Transverse colon (tissue), 4 donors: ENCODE data around the gene CDPF1. TPM values are rescaled to one million over a fixed set of nuclear protein-coding genes. Genes with fewer than 3 reads are reported as not detected.

Experiments used
- DNase-seq: peaks from one replicate; pipeline ENCODE4 v3.0.0-alpha.2; 2019
- H3K27ac ChIP-seq, 4 donors: fragments of 200-600 bp; sonication (generic); 2 replicates each; pipeline ENCODE4 v1.5.1; 2016 to 2018; ENCODE audit warnings: inconsistent platforms in 4 of 4
- H3K27me3 ChIP-seq: fragments of 200-600 bp; sonication (generic); 2 replicates; pipeline ENCODE4 v1.5.1; 2017; ENCODE audit warnings: inconsistent platforms
- H3K36me3 ChIP-seq, 4 donors: fragments of 200-600 bp; sonication (generic); 2 replicates each; pipeline ENCODE4 v1.5.1; 2017 to 2019; ENCODE audit warnings: inconsistent platforms in 4 of 4
- H3K4me1 ChIP-seq, 4 donors: fragments of 200-600 bp; sonication (generic); 2 replicates each; pipeline ENCODE4 v1.5.1; 2017 to 2020; ENCODE audit warnings: inconsistent platforms in 4 of 4
- H3K4me3 ChIP-seq, 4 donors: fragments of 200-600 bp; sonication (generic); 1 replicate in 1 of 4; 2 replicates in 3 of 4; pipeline versions ENCODE4 v1.5.1 to v1.6.1; 2017 to 2019; ENCODE audit warnings: inconsistent platforms in 4 of 4
- H3K9me3 ChIP-seq, 2 donors: fragments of 200-600 bp; sonication (generic); 2 replicates each; pipeline ENCODE4 v1.5.1; 2017 to 2019; ENCODE audit warnings: inconsistent platforms in 2 of 2
- EP300 ChIP-seq: sonication (generic); formaldehyde crosslinking; IDR thresholded peaks from one replicate; pipeline ENCODE4 v1.6.1; 2017; ENCODE audit warnings: antibody characterized with exemption, low read depth
- POLR2A ChIP-seq: fragments of 450-650 bp; IDR thresholded peaks from one replicate; pipeline ENCODE4 v1.6.1; 2016; ENCODE audit warnings: antibody characterized with exemption, mild to moderate bottlenecking, moderate library complexity
- POLR2AphosphoS5 ChIP-seq, 3 donors: sonication (generic); formaldehyde crosslinking; IDR thresholded peaks; one replicate each; pipeline ENCODE4 v1.6.1; 2016; ENCODE audit warnings: antibody characterized with exemption in 3 of 3
- WGBS, 2 donors: methylation state at CpG; one replicate each; pipeline ENCODE4 v1.1.5; 2018; ENCODE audit warnings: low coverage in 1 of 2; 5-methylcytosine and 5-hydroxymethylcytosine counted together
- in situ Hi-C, 4 donors: fragments of 200-750 bp; cut with MboI; loops; one replicate each; pipeline versions ENCODE4 v1.15.0 to v1.15.1; 2017; ENCODE audit warnings: low sequenced_read_pairs in 3 of 4, low pct_ligation_motif_present in 1 of 4, low pct_unique_long_range_greater_than_20kb in 1 of 4
- intact Hi-C: fragments of 100-400 bp; cut with DNase I; formaldehyde crosslinking; loops from one replicate; pipeline ENCODE4 v1.15.1; 2023; ENCODE audit warnings: low total_unique reads
- total RNA-seq, 4 donors: library from RNA; depleted of rRNA; stranded (reverse); fragments of >200 nt; gene quantifications; one replicate each; pipeline ENCODE4 v1.1.0, GENCODE V29; 2016
- TF ChIP-seq, protein P1 (sequence below), 5 experiments: fragments of 200-600 bp in 3 of 5; fragments of 450-650 bp in 2 of 5; sonication (generic) in 3 of 5; IDR thresholded peaks; 1 replicate in 2 of 5; 2 replicates in 3 of 5; pipeline ENCODE4 v1.5.1; 2016 to 2017; ENCODE audit warnings: antibody characterized with exemption in 5 of 5, inconsistent platforms in 3 of 5, mild to moderate bottlenecking in 2 of 5, moderate library complexity in 1 of 5

CDPF1 gene
- total RNA-seq, 4 donors from 2014 or later = 8.2 to 11.9 (median 9.0) TPM; not detected in 1

- Histone ChIP-seq H3K27ac (no peak overlapping the region), H3K4me3 (no peak overlapping the region), H3K36me3 (peaks cover 0 to 27% (median 13%) of the 10 kb centered on the region in 4 donors), H3K27me3 (no peaks in the 10 kb centered on the region), H3K4me1 (peaks cover 0 to 5% (median 0%) of the 10 kb centered on the region in 4 donors), H3K9me3 (no peaks in the 10 kb centered on the region)
- in situ Hi-C loops (no loop called here), intact Hi-C loops (no loop called here)
- no peak for DNase-seq
- TF ChIP-seq EP300 = no peak
- TF ChIP-seq, protein P1, sequence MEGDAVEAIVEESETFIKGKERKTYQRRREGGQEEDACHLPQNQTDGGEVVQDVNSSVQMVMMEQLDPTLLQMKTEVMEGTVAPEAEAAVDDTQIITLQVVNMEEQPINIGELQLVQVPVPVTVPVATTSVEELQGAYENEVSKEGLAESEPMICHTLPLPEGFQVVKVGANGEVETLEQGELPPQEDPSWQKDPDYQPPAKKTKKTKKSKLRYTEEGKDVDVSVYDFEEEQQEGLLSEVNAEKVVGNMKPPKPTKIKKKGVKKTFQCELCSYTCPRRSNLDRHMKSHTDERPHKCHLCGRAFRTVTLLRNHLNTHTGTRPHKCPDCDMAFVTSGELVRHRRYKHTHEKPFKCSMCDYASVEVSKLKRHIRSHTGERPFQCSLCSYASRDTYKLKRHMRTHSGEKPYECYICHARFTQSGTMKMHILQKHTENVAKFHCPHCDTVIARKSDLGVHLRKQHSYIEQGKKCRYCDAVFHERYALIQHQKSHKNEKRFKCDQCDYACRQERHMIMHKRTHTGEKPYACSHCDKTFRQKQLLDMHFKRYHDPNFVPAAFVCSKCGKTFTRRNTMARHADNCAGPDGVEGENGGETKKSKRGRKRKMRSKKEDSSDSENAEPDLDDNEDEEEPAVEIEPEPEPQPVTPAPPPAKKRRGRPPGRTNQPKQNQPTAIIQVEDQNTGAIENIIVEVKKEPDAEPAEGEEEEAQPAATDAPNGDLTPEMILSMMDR (IDR thresholded peaks at IDR 0.05) = no peak
- no peak for TF ChIP-seq POLR2AphosphoS5 (IDR thresholded peaks at IDR 0.05)
- TF ChIP-seq POLR2A = no peak
- WGBS, 2 donors = 87% methylated on average over 31 of the region's 33 CpGs; no CpG with 5 or more reads in 1 of the 2 donors
Measured at GRCh38 chr22:46289244-46289891, 39.3 kb upstream of the CDPF1 start.

DNA sequence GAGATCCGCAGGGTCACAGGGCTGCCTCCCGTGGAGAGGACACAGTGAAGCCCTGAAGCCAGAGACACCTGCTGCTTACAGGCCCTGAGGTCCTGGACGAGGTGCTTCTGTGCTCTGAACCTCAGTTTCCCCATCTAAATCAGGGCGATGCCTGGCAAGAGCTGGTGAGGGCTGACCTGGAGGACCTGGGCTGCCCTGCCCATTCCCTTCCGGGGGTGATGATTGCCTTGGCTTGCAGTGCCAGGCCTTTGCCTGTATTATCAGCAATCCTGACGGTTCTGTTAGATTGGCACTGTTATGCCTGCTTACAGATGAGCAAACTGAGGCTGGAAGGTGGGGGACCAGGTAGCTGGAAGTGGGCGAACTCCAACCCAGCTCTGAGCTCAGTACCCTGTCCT lies 38.8 kb upstream of the CDPF1 start:
- no peaks in the 10 kb centered on the region for H3K27me3 ChIP-seq
- no peaks in the 10 kb centered on the region for H3K9me3 ChIP-seq
- H3K4me3 ChIP-seq = no peak overlapping the region
- H3K4me1 ChIP-seq = peaks cover 0 to 5% (median 0%) of the 10 kb centered on the region in 4 donors
- H3K36me3 ChIP-seq = peaks cover 0 to 32% (median 15%) of the 10 kb centered on the region in 4 donors
- in situ Hi-C loops = no loop called here
- peak overlapping the region in 2 of 4 donors; percentile 41 to 59 for H3K27ac ChIP-seq
- TF ChIP-seq, protein P1 (IDR thresholded peaks at IDR 0.05) = no peak
- TF ChIP-seq EP300 = no peak
- no peak for TF ChIP-seq POLR2A
- no peak for TF ChIP-seq POLR2AphosphoS5 (IDR thresholded peaks at IDR 0.05)
- 87% methylated on average over 7 of the region's 7 CpGs; no CpG with 5 or more reads in 1 of the 2 donors for WGBS, 2 donors
- intact Hi-C loops = no loop called here
- DNase-seq = no peak

DNA sequence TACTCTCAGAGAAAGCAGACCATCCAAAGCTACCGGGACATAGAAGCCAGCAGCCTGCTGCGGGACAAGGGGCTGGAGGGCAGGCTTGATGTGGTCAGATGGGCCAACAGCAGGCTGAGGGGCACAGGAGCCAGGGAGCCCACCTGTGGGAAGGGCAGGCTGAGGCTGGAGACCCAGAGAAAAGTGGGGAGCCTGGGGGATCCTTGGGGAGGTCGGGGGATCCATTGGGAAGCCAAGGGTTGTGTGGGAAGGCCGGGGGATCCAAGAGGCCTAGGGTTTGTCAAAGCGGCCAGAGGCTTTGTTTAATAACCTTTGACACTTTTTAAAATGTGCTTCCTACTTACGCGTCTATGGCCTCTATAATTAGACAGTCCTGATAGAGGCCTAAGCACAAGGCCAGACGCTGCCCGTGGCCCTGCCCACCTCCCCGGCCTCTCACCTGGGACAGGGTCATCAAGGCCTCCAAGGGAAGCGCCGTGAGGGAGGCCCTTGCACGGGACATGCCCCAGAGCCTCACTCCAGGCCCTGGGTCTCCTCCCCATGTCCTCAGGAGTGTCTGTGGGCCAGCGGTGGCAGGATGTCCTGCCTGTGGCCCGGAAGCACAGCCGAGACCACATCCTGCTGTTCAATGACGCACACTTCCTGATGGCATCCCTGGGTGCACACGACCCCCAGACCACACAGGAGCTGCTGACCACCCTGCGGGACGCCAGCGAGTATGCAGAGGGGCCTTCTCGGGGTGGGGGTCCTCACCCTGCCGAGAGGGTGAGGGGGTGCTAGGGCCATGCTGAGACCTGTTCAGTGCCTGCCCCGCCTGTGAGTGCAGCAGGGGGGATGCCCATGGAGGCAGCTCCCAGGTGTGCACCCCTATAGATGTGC lies 38.0 kb upstream of the CDPF1 start:
- in situ Hi-C loops (no loop called here), intact Hi-C loops (no loop called here)
- 27 to 69% methylated on average over 3 to 22 of the region's 24 CpGs for WGBS, 2 donors
- H3K4me3 ChIP-seq = peak overlapping the region in 2 of 4 donors; percentile 15 to 28
- DNase-seq = peak; percentile 66
- no peaks in the 10 kb centered on the region for H3K27me3 ChIP-seq
- H3K36me3 ChIP-seq = peaks cover 0 to 37% (median 15%) of the 10 kb centered on the region in 4 donors
- H3K27ac ChIP-seq = peak overlapping the region; percentile 41 to 59 (median 53)
- TF ChIP-seq EP300 (no peak), POLR2AphosphoS5 (IDR thresholded peaks at IDR 0.05) (peak in 2 of 3 donors; percentile 37 to 46), POLR2A (peak; percentile 35)
- TF ChIP-seq, protein P1 (IDR thresholded peaks at IDR 0.05) = no peak
- H3K9me3 ChIP-seq = no peaks in the 10 kb centered on the region
- H3K4me1 ChIP-seq = peaks cover 0 to 5% (median 0%) of the 10 kb centered on the region in 4 donors
